ENCODE measurements around the gene XPA.

GRCh38 chr9:97682242-97682641 is 14.9 kb downstream of the XPA start:
- TF ChIP-seq CTCF (IDR thresholded peaks at IDR 0.05) = no peak
- no peak for TF ChIP-seq POLR2A (IDR thresholded peaks at IDR 0.05)
